ENCODE data around the gene TEKT2.
A peak's percentile ranks its signal among the peaks of the same experiment; 100 is the strongest.

Gene TEKT2

GRCh38 chr1:36087233-36088123, 3.6 kb downstream of the TEKT2 start:
- DNase-seq (ENCODE audit: low read depth), result no peak

DNA sequence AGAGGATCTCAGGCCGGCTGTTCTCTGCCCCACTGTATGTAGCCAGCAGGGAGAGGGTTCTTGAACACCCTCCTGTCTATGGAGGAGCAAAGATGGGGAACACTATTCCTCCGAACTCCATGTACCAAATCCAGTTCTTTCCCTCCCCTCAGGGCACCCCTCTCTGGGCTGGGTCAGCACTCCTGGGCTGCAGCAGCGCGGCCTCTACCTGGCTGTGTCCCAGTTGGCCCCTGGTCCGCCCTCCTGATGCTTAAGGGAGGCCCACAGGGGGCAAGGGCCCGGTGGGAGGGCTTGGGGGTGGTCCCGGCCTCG, 4.3 kb downstream of the TEKT2 start:
- no peak for DNase-seq (ENCODE audit: low read depth)

DNA sequence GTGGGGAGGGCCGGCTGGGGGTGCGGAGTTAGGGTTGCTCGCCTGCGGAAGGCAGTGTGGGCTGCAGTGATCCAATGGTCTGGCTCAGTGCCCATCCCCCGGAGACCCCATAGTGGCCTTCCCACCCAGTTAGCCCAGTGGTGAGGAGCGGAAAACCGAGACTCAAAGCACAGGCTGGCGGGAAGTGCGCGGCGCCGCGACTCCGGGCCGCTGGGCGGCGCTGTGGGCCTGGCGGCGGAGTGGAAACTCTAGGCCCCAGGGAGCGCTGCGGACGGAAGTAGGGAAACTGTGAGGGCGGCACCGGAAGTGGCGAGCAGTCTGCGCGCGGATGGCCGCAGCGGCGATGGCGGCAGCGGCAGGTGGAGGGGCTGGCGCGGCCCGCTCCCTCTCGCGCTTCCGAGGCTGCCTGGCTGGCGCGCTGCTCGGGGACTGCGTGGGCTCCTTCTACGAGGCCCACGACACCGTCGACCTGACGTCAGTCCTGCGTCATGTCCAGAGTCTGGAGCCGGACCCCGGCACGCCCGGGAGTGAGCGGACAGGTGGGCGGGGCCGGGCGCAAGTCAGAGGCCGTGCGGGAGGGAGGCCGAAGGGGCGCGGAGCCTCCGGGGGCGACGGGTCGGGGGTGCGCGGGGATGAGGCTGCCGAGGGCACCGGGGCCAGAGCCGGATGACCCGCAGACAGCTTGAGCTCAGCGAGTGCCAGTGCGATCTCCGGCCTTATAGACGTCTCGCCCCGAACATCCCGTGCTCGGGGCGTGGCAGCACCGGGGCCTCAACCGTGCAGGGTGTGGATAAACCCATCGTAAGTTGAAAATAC, 4.9 kb downstream of the TEKT2 start, which contains the start of gene ADPRS:
TSS of gene ADPRS (plus strand) at position 316 of the 816 bp plus-strand sequence. CDS start at position 329, 13 bp downstream.
- DNase-seq (ENCODE audit: low read depth), result peak; percentile 84

- no peak for DNase-seq (ENCODE audit: low read depth)
These were observed 5.7 kb downstream of the TEKT2 start for GRCh38 chr1:36089393-36090121.

DNA sequence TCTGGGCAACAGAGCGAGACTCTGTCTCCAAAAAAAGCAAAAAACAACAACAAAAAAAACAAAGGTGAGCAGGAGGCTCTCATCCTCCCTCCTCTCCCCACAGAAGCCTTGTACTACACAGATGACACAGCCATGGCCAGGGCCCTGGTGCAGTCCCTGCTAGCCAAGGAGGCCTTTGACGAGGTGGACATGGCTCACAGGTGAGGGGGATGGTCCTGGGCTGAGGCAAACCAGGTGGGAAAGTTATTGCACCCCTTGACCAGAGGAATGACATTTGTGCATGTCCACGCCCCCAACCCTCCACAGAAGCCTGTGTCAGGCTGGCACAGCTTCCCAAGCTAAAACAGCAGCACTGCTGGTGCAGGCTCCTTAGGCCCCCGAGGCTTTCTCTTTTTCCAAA, 7.2 kb downstream of the TEKT2 start:
- DNase-seq (ENCODE audit: low read depth), result no peak

DNA sequence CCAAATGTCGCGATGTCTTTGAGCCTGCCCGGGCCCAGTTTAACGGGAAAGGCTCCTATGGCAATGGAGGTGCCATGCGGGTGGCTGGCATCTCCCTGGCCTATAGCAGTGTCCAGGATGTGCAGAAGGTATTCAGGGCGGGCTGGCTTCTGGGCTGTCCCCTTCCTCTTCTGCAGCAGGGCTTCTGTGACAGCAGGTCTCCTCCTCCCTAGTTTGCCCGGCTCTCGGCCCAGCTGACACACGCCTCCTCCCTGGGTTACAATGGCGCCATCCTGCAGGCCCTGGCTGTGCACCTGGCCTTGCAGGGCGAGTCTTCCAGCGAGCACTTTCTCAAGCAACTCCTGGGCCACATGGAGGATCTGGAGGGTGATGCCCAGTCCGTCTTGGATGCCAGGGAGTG, 7.8 kb downstream of the TEKT2 start:
- DNase-seq (ENCODE audit: low read depth), result no peak

DNA sequence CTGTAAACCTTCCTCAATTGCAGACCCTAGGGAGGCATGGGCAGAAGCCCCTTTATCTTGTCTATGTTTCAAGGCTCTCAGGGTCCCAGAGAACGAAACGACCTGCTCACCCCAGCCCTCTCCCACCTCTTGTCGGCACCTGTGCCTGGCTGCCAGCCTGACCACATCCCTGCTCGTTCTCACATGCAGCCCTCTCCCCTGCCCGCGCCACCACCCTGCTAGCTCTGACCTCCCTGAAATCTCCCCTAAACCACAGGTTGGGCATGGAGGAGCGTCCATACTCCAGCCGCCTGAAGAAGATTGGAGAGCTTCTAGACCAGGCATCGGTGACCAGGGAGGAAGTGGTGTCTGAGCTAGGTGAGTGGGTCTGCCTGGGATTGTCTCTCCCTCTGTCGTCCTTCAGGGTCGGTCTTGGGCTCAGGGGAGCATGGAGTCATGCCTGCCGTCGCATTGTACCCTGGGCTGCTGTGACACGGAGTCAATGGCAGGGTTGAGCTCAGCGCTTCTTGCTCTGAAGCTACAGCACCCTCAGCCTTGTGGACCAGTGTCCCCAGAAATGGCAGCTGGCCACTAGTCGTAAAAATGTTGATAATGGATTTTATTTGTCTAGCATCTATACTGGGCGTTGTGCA, 8.4 kb downstream of the TEKT2 start:
- no peak for DNase-seq (ENCODE audit: low read depth)

- no peak for DNase-seq (ENCODE audit: low read depth)
These were observed 8.9 kb downstream of the TEKT2 start for GRCh38 chr1:36092798-36093185.

DNA sequence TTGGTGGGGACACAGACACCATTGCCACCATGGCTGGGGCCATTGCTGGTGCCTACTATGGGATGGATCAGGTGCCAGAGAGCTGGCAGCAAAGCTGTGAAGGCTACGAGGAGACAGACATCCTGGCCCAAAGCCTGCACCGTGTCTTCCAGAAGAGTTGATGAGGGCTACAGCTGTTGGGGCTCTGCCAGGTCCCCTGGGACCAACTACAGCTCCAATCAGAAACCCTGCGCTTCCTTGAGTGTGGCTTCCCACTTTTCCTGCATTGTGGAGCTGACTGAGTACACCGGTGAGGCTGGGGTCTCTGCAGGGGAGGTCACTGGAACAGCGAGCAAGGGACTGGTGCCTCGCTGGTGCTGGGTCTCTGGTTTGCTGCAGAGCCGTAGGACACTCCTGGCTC, 9.3 kb downstream of the TEKT2 start:
- no peak for DNase-seq (ENCODE audit: low read depth)

GRCh38 chr1:36093929-36094328, 10.0 kb downstream of the TEKT2 start:
- no peak for DNase-seq (ENCODE audit: low read depth)

DNA sequence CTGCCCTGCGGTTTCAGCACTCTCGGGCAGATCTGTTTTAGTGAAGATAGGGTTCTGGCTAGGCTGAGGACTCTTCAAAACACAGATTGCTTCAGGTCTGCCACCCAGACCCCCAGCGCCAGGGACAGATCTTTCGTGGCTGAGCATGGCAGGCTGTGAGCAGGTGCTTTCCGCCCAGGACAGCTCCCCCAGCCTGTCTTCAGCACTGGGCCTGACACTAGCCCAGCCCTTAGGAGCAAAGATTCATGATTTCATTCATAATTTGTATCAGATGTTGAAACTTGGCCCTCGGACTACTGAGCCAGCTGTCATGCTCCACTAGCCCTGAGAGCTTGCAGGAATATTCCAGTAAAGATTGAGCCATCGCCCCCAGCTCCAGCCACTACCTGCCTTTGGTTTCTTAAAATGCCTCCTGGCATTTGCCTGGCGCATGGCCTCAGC, 10.7 kb downstream of the TEKT2 start:
- DNase-seq (ENCODE audit: low read depth), result no peak

GRCh38 chr1:36095760-36096405, 12.0 kb downstream of the TEKT2 start:
- no peak for DNase-seq (ENCODE audit: low read depth)

DNA sequence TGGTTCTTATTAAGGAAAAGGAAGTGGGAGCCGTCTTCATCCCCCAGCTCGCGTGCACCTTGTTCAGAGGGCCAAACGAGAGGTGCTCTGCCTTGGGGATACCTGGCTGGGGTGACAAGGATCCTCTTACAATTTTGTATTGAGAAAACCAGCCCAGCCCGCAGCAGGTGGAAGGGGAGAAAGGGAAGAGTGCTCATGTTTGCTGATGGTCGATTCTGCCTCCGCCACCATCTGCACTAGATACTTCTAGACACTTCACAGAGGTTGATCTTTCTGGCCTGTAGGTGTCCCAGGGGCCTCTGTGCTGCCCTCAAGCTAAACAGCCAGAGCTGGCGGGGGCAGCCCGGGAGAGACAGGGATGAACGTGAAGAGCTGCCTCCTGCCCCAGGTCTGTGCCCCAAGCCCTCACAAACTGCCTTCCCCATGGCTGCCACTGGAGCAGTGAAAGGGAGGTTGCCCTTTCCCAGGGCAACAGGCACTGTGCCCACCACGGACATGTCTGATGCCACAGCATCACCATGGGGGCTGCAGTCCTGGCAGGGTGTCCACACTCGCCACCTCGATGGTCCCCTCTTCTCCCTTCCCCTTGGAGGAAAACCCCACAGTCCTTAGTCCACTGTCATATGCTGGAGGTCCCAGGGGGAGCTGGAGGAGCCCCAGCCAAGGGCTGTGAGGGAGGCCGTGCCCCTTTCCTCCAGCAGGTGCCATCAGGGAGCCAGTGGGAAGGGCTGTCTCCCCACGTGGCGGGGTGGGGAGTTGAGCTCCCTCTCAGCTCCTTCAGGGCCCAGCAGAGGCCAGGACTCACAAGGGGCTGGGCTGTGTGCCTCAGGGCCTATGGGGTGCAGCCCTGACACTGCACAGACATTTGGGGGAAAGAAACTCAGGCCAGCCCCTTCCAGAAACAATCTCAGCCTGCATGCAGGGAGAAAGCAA, 12.9 kb downstream of the TEKT2 start:
- DNase-seq (ENCODE audit: low read depth), result no peak

DNA sequence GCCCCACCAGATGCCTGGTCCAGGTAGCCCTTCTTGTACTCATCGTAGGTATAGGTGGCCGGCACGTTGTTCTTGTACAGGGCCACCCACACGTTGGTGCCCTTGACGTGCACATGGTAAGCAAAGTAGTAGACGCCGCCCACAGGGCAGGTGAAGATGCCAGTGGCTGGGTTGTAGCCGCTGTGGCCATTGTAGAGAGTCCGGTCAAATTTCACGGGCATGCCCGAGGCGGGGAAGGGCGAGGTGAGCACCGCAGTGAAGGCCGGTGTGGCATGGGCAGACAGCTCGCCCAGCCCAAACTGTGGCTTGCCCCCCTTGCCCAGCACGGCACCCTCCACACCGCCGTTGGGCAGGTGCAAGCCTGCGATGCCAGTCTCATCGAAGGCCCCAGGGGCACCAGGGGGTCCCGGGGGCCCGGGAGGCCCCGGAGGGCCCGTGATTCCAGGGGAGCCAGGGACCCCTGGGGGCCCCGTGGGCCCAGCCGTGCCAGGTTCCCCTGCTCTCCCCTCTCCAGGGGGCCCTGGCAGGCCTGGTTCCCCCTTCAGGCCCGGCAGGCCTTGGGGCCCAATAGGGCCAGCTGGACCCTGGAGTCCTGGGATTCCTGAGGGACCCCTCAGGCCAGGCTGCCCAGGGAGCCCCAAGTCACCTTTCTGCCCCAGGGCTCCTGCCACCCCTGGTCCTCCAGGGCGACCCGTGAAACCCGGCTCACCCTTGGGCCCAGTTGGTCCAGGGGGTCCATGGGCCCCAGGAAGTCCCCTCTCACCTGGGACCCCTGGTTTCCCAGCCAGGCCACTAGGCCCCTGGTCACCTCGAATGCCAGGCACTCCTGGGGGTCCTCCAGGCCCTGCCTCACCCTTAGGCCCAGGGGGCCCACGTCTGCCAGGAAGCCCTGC, 14.0 kb downstream of the TEKT2 start:
- no peak for DNase-seq (ENCODE audit: low read depth)

DNA sequence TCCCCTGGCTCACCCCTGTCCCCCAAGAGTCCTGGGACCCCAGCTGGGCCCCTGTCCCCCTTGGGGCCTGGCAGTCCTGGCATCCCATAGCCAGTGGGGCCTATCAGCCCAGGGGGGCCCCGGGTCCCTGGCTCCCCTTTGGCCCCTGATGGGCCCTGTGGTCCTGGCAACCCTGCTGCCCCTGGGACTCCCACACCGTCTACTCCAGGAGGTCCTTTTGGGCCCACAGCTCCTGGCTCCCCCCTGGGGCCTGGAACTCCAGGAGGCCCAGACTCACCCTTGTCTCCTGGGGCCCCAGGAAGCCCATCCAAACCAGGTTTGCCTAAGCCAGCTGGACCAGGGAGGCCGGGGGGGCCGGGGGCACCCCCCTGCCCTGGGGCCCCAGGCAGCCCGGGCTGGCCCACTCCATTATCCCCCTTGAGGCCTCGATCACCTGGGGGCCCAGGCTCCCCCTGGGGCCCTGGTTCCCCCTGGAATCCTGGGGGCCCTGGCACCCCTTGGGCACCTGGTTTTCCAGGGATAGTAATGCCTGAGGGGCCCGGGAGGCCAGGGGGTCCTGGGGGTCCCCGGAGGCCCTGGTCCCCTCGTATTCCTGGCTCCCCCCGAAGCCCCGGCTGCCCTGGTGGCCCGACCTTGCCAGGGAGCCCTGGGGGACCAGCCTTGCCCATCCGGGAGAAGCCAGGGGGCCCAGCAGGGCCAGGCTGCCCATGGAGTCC, 14.9 kb downstream of the TEKT2 start:
- no peak for DNase-seq (ENCODE audit: low read depth)

- DNase-seq (ENCODE audit: low read depth), result peak; percentile 40
These were observed 15.9 kb downstream of the TEKT2 start for GRCh38 chr1:36099681-36100341.

GRCh38 chr1:36100376-36100775, 16.5 kb downstream of the TEKT2 start:
- DNase-seq (ENCODE audit: low read depth), result no peak

DNA sequence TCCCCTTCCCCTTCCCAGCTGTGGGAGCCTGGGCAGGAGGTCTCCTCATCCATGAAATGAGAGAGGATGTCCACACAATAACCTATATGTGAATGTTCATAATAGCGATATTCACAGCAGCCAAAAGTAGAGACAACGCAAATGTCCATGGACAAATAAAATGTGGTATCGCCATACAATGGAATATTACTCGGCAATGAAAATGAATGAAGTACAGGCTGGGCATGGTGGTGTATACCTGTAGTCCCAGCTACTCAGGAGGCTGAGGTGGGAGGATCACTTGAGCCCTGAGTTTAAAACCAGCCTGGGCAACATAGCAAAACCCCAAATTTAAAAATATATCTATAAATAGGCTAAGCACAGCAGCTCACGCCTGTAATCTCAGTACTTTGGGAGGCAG, 17.7 kb downstream of the TEKT2 start:
- no peak for DNase-seq (ENCODE audit: low read depth)

Data from T-helper 22 cell (primary cell).